ENCODE results near the gene CSNK1D.
A peak's percentile ranks its signal among the peaks of the same experiment; 100 is the strongest.
"Not testable (repeated sequence)": the region's sequence is repeated elsewhere in the genome, so short reads cannot be mapped to it uniquely, and the experiment has no call there.

Gene CSNK1D

DNA sequence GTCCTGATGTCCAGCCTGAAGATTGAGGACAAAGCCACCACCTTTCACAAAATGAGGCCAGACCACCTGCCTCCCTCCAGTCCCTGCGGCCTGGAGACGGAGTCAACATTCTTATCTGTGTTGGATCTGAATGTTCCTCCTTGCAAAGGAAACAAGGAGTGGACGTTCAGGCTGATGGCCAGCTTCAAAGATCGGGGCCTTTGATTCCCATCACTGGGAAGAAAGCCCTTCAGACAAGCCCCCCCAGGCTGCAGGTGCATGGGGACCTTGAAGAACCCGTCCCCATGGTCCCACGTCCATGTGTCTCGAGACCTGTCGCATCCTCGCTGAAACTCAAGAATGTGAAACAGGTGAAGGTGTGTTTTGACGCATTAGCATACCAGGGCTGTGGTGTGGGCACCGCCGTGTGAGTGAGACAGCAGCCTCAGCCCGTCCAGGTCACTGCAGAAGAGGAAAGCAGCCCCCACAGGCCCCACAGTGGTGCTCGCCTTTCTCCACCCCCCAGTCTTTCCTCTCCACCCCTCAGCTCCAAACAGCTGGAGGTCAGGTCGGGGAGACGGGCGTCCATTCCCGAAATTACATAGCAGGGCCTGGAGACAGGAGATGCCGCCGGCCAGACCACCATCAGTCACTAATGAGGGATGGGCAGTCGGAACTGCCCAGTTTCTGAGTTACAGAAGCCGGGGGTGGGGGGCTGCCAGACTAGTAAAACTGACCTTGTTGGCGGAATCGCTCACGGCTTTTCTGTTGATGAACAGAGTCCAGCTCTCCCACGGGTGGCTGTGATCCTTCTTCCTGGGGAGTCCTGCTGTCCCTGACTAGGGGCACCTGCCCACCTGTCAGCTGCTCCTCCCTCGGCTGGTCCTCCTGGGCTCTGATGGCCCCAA is 877 bp upstream of the CSNK1D start:
- DNase-seq (ENCODE audit: low spot score): no peak

- DNase-seq (ENCODE audit: low spot score): peak; percentile 69
These were observed 789 bp downstream of the CSNK1D start for GRCh38 chr17:82272495-82273326.

- DNase-seq (ENCODE audit: low spot score): no peak
These were observed 2.1 kb downstream of the CSNK1D start for GRCh38 chr17:82271401-82271800.

DNA sequence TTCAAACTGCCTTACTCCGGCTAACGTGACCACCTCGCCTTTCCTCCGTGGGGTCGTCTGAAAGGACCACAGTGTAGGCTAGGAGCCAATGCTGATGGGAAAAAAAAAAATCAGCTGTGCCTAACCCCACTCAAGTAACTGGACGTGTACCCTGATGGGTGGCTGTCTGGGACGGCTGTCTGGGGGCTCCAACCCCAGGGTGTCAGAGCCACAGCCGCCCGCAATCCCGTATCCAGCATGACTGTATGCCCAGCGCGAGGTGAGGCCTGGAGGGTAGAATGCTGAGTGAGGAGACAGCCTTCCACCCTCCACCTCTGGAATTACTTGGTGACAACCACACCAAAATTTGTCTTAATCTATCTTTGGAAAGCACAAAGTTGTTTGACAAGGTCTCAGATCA is 2.8 kb downstream of the CSNK1D start:
- no peak for DNase-seq (ENCODE audit: low spot score)

- DNase-seq (ENCODE audit: low spot score): no peak
These were observed 3.5 kb downstream of the CSNK1D start for GRCh38 chr17:82269882-82270500.

DNA sequence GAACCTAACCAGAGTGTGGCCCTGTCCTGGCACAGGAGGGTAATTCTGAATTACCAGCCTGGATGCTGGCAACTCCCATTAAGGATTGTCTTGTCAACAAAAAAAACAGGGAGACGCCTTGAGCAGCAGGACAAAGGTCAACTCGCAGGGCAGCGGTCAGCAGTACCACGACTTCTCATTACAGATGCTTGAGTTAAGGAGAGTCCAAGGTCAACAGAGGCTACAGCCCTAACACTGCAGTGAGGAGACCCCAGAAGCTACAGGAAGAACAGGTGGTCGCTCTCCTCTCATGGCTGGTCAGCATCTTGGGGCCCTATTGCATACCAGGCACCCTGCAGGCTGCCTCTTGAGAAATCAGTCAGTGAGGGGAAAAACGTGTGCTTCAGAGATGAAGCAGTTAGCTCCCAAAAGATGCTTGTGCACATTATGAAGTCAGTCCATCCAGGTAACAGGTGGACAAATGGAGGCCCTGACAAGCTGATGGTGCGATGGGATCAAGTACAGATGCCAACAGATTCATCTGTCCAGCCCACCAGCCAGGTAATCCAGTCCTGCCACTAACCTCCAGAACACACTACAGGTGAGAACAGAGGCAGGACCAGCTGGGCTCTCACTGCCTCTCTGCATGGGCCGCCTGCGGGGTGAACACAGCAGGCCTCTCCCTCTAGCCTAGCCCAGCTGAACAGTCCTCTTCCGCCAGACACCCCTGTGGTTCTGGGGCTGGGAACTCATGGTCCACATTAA is 4.2 kb downstream of the CSNK1D start:
- DNase-seq (ENCODE audit: low spot score): no peak

DNA sequence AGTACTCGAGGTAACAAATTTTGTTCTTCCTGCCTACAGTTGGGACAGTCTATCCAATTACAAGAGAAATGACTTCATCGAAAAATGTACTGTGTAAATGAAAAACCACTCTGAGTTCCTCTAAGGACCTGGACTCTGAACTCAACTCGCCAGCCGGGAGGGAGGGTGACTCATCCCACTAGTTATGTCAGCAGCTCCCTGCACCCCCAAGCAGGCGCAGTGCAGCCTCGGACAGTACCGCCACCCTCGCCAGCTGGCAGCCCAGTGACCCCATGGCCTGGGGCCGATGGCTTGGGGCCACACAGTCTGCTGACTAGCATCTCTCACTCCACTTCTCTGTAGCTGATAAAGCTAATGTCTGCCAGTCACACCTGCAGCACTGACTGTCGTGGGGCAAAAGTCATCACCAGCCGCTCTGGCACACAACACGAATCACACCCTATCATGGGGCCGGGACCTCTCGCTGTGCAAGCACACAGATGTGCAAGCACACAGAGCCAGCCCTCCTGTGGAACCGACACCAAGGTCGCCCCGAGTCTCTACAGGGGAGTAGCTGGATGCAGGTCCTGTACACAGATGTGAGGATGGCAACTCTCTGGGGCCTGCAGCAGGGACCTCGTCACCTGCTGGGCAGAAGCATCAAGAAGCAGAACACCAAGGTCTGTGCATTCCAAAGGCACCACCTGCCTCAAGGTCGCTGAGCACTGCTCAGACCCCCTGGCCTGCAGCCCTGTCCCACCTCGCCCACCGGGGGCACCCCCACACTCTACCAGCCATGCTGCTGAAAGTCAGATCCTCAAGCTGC is 5.7 kb downstream of the CSNK1D start:
- peak; percentile 95 for DNase-seq (ENCODE audit: low spot score)

DNA sequence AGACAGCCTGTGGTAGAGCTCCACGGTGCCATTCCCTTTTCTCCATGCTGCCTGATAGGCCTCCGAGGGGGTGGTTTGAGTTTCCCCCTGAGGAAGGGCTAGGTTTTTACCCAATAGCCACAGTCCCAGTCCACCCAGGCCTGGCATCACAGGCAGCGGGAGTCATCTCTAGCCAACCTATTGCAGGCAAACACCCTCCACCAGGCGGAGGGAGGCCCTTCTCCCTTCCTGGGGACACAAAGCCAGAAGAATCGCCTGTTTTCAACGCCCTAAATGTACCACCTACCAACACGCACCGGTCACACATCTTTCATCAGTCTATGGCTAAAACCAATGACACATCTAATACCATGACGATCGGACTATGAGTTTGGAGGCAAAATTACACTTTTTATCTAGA is 7.4 kb downstream of the CSNK1D start:
- no peak for DNase-seq (ENCODE audit: low spot score)

DNA sequence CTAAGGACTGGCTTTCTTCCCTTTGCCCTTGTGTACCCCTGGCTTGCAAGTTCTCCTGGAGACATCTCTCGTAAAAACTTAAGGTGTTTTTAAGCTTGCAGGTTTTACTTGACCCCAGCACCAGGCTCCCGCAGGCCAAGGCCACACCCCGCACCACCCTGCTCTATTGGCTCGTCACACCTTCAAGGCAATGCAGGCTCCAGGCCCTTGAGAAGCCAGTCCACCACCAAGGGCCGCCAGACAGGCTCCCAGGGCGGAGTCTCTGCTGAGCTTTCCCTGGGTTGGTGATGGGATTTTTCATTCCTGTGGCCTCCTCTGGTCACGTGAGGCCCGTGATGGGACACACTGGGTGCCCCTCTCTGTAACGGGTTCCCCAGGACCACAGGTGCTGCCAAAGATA is 9.9 kb downstream of the CSNK1D start:
- DNase-seq (ENCODE audit: low spot score): no peak

DNA sequence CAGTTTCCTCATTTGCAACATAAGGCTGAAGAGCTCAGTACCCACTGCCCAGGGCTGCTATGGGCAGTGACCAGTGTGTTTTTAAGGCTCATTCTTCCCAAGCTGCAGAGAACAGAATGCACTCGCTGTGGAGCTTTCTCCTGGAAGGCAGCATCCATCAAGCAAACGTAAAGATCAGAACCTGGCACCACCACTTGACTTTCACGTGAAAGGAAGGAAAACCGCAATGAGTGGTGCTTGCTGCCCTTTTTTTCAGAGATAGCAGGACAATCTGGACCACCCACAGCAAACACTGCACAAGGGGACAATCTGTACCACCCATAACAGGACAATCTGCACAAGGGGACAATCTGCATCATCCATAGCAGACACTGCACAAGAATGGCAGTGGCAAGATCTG is 11.2 kb downstream of the CSNK1D start:
- DNase-seq (ENCODE audit: low spot score): no peak

GRCh38 chr17:82259972-82260961 is 13.2 kb downstream of the CSNK1D start:
- DNase-seq (ENCODE audit: low spot score): not testable (repeated sequence)

GRCh38 chr17:82258555-82258954 is 14.9 kb downstream of the CSNK1D start:
- DNase-seq (ENCODE audit: low spot score): no peak

DNA sequence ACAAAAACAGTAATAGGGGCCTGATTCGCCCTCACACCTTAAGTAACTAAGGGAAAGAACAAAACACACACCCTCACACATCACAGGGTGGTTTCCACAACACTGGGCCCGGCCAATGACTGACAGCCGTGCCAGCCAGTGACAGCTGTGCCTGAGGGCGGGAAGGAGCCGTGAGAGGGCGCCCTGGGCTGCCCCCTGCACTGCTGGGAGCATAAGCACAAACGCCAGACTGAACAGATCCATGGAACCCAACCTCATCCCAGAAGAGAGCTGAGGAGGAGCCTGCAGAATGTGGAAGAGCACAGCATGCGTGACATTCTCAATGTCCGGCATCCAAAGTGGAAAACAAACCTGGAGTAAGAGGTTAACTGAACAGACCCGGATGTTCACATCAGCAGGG is 16.0 kb downstream of the CSNK1D start:
- peak; percentile 53 for DNase-seq (ENCODE audit: low spot score)

- no peak for DNase-seq (ENCODE audit: low spot score)
These were observed 17.1 kb downstream of the CSNK1D start for GRCh38 chr17:82256242-82256885.

- no peak for DNase-seq (ENCODE audit: low spot score)
These were observed 18.0 kb downstream of the CSNK1D start for GRCh38 chr17:82255402-82255972.

DNA sequence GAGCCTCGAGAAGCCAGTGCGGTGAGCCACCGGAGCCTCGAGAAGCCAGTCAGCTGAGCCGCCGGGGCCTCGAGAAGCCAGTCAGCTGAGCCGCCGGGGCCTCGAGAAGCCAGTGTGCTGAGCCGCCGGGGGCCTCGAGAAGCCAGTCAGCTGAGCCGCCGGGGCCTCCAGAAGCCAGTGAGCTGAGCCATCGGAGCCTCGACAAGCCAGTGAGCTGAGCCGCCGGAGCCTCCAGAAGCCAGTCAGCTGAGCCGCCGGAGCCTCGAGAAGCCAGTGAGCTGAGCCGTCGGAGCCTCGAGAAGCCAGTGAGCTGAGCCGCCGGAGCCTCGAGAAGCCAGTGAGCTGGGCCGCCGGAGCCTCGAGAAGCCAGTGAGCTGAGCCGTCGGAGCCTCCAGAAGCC is 18.8 kb downstream of the CSNK1D start:
- DNase-seq (ENCODE audit: low spot score): not testable (repeated sequence)

GRCh38 chr17:82254096-82254495 is 19.4 kb downstream of the CSNK1D start:
- DNase-seq (ENCODE audit: low spot score): not testable (repeated sequence)

GRCh38 chr17:82253179-82253544 is 20.3 kb downstream of the CSNK1D start:
- DNase-seq (ENCODE audit: low spot score): no peak
